Measurements from ENCODE around the gene ATL1.
"Not testable (repeated sequence)": the region's sequence is repeated elsewhere in the genome, so short reads cannot be mapped to it uniquely, and the experiment has no call there.

DNA sequence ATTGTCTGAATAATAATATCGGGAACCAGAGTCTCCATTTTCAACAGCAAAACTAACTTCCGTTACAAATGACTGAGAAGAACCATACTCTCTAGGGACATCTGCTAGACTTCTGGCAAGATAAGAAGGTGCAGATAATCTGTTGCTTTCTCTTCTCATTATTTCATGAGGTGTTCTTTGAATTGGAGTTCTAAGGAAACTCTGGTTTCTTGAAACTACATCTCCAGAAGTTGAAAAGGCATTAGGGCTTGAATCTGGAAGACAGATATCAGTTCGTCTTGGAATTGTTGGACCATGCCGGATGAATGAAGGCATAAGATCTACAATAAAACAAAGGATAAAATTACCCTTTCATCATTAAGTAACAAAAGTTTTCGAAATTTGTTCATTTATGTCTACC is 105.4 kb downstream of the ATL1 start:
- TF ChIP-seq, protein P1, sequence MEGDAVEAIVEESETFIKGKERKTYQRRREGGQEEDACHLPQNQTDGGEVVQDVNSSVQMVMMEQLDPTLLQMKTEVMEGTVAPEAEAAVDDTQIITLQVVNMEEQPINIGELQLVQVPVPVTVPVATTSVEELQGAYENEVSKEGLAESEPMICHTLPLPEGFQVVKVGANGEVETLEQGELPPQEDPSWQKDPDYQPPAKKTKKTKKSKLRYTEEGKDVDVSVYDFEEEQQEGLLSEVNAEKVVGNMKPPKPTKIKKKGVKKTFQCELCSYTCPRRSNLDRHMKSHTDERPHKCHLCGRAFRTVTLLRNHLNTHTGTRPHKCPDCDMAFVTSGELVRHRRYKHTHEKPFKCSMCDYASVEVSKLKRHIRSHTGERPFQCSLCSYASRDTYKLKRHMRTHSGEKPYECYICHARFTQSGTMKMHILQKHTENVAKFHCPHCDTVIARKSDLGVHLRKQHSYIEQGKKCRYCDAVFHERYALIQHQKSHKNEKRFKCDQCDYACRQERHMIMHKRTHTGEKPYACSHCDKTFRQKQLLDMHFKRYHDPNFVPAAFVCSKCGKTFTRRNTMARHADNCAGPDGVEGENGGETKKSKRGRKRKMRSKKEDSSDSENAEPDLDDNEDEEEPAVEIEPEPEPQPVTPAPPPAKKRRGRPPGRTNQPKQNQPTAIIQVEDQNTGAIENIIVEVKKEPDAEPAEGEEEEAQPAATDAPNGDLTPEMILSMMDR (conservative IDR thresholded peaks at IDR 0.05; ENCODE audit: low read length), result not testable (repeated sequence)
- TF ChIP-seq EZH2phosphoT487 (IDR thresholded peaks at IDR 0.05; ENCODE audit: borderline replicate concordance, low read depth, low read length), result not testable (repeated sequence)

Data from OCI-LY7 (cell line).